CD4-positive, alpha-beta T cell treated with Interleukin-17A for 1 hour (primary cell): ENCODE results near the gene BCLAF3.

Experiments used
- DNase-seq: peaks from one replicate; pipeline ENCODE4 v3.0.0-alpha.2; 2020

The BCLAF3 gene

GRCh38 chrX:19990556-19991349 lies at the start of gene BCLAF3:
Gene BCLAF3, minus strand, starts transcription at chrX:19991061. Its CDS starts 20,797 bp downstream, at chrX:19970264.
- DNase-seq: peak; percentile 90

GRCh38 chrX:20038966-20039365 lies 48.1 kb upstream of the BCLAF3 start:
- DNase-seq: no peak

- no peak for DNase-seq
Measured at GRCh38 chrX:20037186-20037585, 46.3 kb upstream of the BCLAF3 start.

GRCh38 chrX:20032201-20032600 lies 41.3 kb upstream of the BCLAF3 start:
- DNase-seq: no peak

- DNase-seq: no peak
Measured at GRCh38 chrX:20029728-20030127, 38.9 kb upstream of the BCLAF3 start.

GRCh38 chrX:20028588-20028987 lies 37.7 kb upstream of the BCLAF3 start:
- DNase-seq: no peak

- DNase-seq: no peak
Measured at GRCh38 chrX:20026278-20026677, 35.4 kb upstream of the BCLAF3 start.

- no peak for DNase-seq
Measured at GRCh38 chrX:20019672-20020365, 29.0 kb upstream of the BCLAF3 start.

GRCh38 chrX:20016616-20016945 lies 25.7 kb upstream of the BCLAF3 start:
- no peak for DNase-seq

GRCh38 chrX:20015945-20016615 lies 25.2 kb upstream of the BCLAF3 start:
- DNase-seq: no peak

GRCh38 chrX:20015422-20015821 lies 24.6 kb upstream of the BCLAF3 start:
- DNase-seq: no peak

- no peak for DNase-seq
Measured at GRCh38 chrX:20011608-20012007, 20.7 kb upstream of the BCLAF3 start.

GRCh38 chrX:20007962-20008622 lies 17.2 kb upstream of the BCLAF3 start:
- DNase-seq: no peak

- DNase-seq: no peak
Measured at GRCh38 chrX:20005883-20006282, 15.0 kb upstream of the BCLAF3 start.

- no peak for DNase-seq
Measured at GRCh38 chrX:20001588-20001987, 10.7 kb upstream of the BCLAF3 start.

- DNase-seq: peak; percentile 21
Measured at GRCh38 chrX:19991350-19991718, 473 bp upstream of the BCLAF3 start.

- DNase-seq: peak; percentile 26
Measured at GRCh38 chrX:19990151-19990555, 708 bp downstream of the BCLAF3 start.

GRCh38 chrX:19987856-19988255 lies 3.0 kb downstream of the BCLAF3 start:
- DNase-seq: no peak

GRCh38 chrX:19986531-19986930 lies 4.3 kb downstream of the BCLAF3 start:
- no peak for DNase-seq

- no peak for DNase-seq
Measured at GRCh38 chrX:19981947-19982346, 8.9 kb downstream of the BCLAF3 start.

GRCh38 chrX:19975845-19976244 lies 15.0 kb downstream of the BCLAF3 start:
- no peak for DNase-seq

GRCh38 chrX:19972984-19973383 lies 17.9 kb downstream of the BCLAF3 start:
- no peak for DNase-seq

- no peak for DNase-seq
Measured at GRCh38 chrX:19968276-19968675, 22.6 kb downstream of the BCLAF3 start.

- DNase-seq: no peak
Measured at GRCh38 chrX:19966056-19966455, 24.8 kb downstream of the BCLAF3 start.
